GM21786 (cell line): Measurements from ENCODE around the gene DEPP1.

ENCODE experiments used
- ATAC-seq: cut with Tn5 transposase; IDR thresholded peaks from one replicate; pipeline ENCODE4 v1.9.1; 2021; ENCODE audit not compliant: unreplicated experiment

DEPP1 gene

GRCh38 chr10:44968091-44968490 is 10.5 kb downstream of the DEPP1 start:
- ATAC-seq, result no peak

- no peak for ATAC-seq
These were observed 11.0 kb downstream of the DEPP1 start for GRCh38 chr10:44967616-44968015.

- ATAC-seq, result no peak
These were observed 11.6 kb downstream of the DEPP1 start for GRCh38 chr10:44966816-44967509.

GRCh38 chr10:44966129-44966815 is 12.3 kb downstream of the DEPP1 start:
- ATAC-seq, result peak; percentile 18

- ATAC-seq, result peak; percentile 33
These were observed 12.9 kb downstream of the DEPP1 start for GRCh38 chr10:44965651-44966097.

- no peak for ATAC-seq
These were observed 13.5 kb downstream of the DEPP1 start for GRCh38 chr10:44965104-44965503.

GRCh38 chr10:44963772-44964633 is 14.6 kb downstream of the DEPP1 start:
- ATAC-seq, result no peak

GRCh38 chr10:44962870-44963738 is 15.5 kb downstream of the DEPP1 start:
- no peak for ATAC-seq

GRCh38 chr10:44961931-44962750 is 16.5 kb downstream of the DEPP1 start:
- ATAC-seq, result no peak

GRCh38 chr10:44961230-44961571 is 17.4 kb downstream of the DEPP1 start:
- no peak for ATAC-seq

GRCh38 chr10:44960482-44961229 is 18.0 kb downstream of the DEPP1 start:
- no peak for ATAC-seq

GRCh38 chr10:44960088-44960460 is 18.5 kb downstream of the DEPP1 start:
- ATAC-seq, result no peak

GRCh38 chr10:44959247-44960087 is 19.1 kb downstream of the DEPP1 start, which contains the start of gene RASSF4:
Gene RASSF4, plus strand, starts transcription at chr10:44959802. Its CDS starts 10,401 bp downstream, at chr10:44970203.
- peak; percentile 90 for ATAC-seq

GRCh38 chr10:44958898-44959246 is 19.7 kb downstream of the DEPP1 start:
- no peak for ATAC-seq

- no peak for ATAC-seq
These were observed 20.3 kb downstream of the DEPP1 start for GRCh38 chr10:44958196-44958897.

GRCh38 chr10:44956717-44957706 is 21.6 kb downstream of the DEPP1 start:
- no peak for ATAC-seq

- no peak for ATAC-seq
These were observed 22.4 kb downstream of the DEPP1 start for GRCh38 chr10:44956226-44956625.
